ENCODE data around the gene MPO. TPM values are rescaled to one million over a fixed set of nuclear protein-coding genes. Genes with fewer than 3 reads are reported as not detected.

The MPO gene
- total and polyA plus RNA-seq, 4 donors, result 0.14 to 221 (median 0.52) TPM

- Histone ChIP-seq H3K9ac (ENCODE audit: low read depth in 1 of 2, low read length in 2 of 2) (no peak within 1 kb of the TSS), H3K9me3 (ENCODE audit: control insufficient read depth in 4 of 4, low read length in 3 of 4) (no peaks in the 10 kb centered on the region), H3K27ac (ENCODE audit: low read depth in 1 of 2, low read length in 2 of 2) (no peak within 1 kb of the TSS), H3K4me3 (ENCODE audit: low read depth in 1 of 3, low read length in 3 of 3) (no peak within 1 kb of the TSS), H3K4me1 (ENCODE audit: control insufficient read depth in 4 of 4, insufficient read depth in 4 of 4, low read length in 3 of 4) (no peaks in the 10 kb centered on the region), H3K36me3 (ENCODE audit: control insufficient read depth in 4 of 4, insufficient read depth in 3 of 4, low read depth in 1 of 4, low read length in 3 of 4) (no peaks in the 10 kb centered on the region), H3K27me3 (ENCODE audit: control insufficient read depth in 4 of 4, insufficient read depth in 4 of 4, low read length in 3 of 4) (peaks cover 0 to 7% (median 0%) of the 10 kb centered on the region in 4 donors)
- TF ChIP-seq, protein P1, sequence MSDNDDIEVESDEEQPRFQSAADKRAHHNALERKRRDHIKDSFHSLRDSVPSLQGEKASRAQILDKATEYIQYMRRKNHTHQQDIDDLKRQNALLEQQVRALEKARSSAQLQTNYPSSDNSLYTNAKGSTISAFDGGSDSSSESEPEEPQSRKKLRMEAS (IDR thresholded peaks at IDR 0.05), result no peak
- TF ChIP-seq HNF4A (conservative IDR thresholded peaks at IDR 0.05) (no peak), HNF4G (IDR thresholded peaks at IDR 0.05) (no peak), YY1 (IDR thresholded peaks at IDR 0.05) (no peak), RXRA (IDR thresholded peaks at IDR 0.05) (no peak), FOXA1 (IDR thresholded peaks at IDR 0.05) (no peak), EGR1 (IDR thresholded peaks at IDR 0.05; ENCODE audit: low read depth in 2 of 2) (no peak), REST (IDR thresholded peaks at IDR 0.05) (no peak), SP1 (IDR thresholded peaks at IDR 0.05) (no peak), JUND (IDR thresholded peaks at IDR 0.05) (no peak), RAD21 (IDR thresholded peaks at IDR 0.05) (no peak), NR2F2 (IDR thresholded peaks at IDR 0.05) (no peak), TAF1 (conservative IDR thresholded peaks at IDR 0.05) (no peak), GABPA (IDR thresholded peaks at IDR 0.05 in 1 of 2, conservative IDR thresholded peaks at IDR 0.05 in 1 of 2) (no peak)
- TF ChIP-seq, protein P2, sequence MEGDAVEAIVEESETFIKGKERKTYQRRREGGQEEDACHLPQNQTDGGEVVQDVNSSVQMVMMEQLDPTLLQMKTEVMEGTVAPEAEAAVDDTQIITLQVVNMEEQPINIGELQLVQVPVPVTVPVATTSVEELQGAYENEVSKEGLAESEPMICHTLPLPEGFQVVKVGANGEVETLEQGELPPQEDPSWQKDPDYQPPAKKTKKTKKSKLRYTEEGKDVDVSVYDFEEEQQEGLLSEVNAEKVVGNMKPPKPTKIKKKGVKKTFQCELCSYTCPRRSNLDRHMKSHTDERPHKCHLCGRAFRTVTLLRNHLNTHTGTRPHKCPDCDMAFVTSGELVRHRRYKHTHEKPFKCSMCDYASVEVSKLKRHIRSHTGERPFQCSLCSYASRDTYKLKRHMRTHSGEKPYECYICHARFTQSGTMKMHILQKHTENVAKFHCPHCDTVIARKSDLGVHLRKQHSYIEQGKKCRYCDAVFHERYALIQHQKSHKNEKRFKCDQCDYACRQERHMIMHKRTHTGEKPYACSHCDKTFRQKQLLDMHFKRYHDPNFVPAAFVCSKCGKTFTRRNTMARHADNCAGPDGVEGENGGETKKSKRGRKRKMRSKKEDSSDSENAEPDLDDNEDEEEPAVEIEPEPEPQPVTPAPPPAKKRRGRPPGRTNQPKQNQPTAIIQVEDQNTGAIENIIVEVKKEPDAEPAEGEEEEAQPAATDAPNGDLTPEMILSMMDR (IDR thresholded peaks at IDR 0.05; ENCODE audit: low read depth, low read length, missing input control), result no peak
- TF ChIP-seq, protein P3, sequence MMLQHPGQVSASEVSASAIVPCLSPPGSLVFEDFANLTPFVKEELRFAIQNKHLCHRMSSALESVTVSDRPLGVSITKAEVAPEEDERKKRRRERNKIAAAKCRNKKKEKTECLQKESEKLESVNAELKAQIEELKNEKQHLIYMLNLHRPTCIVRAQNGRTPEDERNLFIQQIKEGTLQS (IDR thresholded peaks at IDR 0.05), result no peak
- TF ChIP-seq, protein P4, sequence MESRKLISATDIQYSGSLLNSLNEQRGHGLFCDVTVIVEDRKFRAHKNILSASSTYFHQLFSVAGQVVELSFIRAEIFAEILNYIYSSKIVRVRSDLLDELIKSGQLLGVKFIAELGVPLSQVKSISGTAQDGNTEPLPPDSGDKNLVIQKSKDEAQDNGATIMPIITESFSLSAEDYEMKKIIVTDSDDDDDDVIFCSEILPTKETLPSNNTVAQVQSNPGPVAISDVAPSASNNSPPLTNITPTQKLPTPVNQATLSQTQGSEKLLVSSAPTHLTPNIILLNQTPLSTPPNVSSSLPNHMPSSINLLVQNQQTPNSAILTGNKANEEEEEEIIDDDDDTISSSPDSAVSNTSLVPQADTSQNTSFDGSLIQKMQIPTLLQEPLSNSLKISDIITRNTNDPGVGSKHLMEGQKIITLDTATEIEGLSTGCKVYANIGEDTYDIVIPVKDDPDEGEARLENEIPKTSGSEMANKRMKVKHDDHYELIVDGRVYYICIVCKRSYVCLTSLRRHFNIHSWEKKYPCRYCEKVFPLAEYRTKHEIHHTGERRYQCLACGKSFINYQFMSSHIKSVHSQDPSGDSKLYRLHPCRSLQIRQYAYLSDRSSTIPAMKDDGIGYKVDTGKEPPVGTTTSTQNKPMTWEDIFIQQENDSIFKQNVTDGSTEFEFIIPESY (IDR thresholded peaks at IDR 0.05), result no peak
- no peak for DNase-seq (ENCODE audit: low spot score)
- WGBS, result 72% methylated on average over 5 of the region's 5 CpGs
Observed at GRCh38 chr17:58238147-58238634, 42.5 kb downstream of the MPO start, which contains the start of gene LPO. Gene LPO, plus strand, starts transcription at chr17:58238584. Its CDS starts 4,396 bp downstream, at chr17:58242980.

Data from liver (tissue), 9 donors.